Gastrocnemius medialis (tissue), 4 donors: Measurements from ENCODE around the gene ZNF536.

Experiments used
- POLR2A ChIP-seq, 2 donors: fragments of 450-650 bp; IDR thresholded peaks; one replicate each; pipeline ENCODE4 v1.6.1; 2017; ENCODE audit warnings: antibody characterized with exemption in 2 of 2, mild to moderate bottlenecking in 2 of 2, moderate library complexity in 2 of 2
- TF ChIP-seq, protein P1 (sequence below), 5 experiments: fragments of 450-650 bp in 3 of 5; fragments of 200-600 bp in 2 of 5; sonication (generic) in 2 of 5; IDR thresholded peaks in 4 of 5; conservative IDR thresholded peaks in 1 of 5; 1 replicate in 4 of 5; 2 replicates in 1 of 5; pipeline ENCODE4 v1.5.1; 2016 to 2019; ENCODE audit warnings: antibody characterized with exemption in 5 of 5, mild to moderate bottlenecking in 3 of 5, moderate library complexity in 3 of 5

DNA sequence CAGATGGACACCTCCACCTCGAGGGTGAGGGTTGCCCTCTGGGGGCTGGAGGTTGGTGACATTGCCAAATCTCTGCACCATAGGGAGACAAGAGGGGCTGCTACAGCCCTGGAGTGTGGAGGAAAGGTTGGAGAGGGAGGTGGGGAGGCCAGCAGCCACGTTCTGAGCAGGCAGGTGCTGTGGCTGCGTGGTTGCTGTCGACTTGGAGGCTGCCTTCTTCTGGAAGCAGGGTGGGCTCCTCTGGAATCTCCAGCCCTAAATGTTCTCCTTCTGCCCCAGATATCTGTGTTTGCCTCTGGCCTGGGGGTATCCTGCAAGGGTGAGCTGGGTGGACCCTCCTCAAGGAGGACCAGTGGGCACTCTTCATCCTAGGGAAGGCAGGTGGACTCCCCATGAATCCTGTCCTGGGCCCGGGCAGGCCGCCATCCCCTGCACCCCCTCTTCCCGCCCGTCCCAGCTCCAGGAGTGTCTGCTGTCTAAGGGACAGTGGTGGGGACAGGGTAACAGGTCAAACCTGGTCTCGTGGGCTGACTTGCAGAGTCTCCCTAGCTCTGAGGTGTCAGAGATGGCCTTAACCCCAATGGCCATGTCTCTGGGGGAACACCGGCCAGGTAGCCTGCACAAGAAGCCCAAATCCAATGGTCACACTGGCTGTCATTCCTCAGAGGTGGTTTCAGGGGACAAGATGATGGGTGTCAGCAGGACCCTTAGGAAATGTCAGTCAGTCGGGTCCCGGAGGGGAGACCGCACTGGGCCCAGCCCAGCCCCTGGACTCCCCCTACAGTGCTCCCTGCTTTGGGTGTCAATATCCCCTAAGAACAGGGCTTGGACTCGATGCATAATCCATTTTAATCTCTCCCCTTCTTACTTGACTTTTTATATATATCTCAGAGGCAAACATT, 32.3 kb upstream of the ZNF536 start:
- TF ChIP-seq, protein P1, sequence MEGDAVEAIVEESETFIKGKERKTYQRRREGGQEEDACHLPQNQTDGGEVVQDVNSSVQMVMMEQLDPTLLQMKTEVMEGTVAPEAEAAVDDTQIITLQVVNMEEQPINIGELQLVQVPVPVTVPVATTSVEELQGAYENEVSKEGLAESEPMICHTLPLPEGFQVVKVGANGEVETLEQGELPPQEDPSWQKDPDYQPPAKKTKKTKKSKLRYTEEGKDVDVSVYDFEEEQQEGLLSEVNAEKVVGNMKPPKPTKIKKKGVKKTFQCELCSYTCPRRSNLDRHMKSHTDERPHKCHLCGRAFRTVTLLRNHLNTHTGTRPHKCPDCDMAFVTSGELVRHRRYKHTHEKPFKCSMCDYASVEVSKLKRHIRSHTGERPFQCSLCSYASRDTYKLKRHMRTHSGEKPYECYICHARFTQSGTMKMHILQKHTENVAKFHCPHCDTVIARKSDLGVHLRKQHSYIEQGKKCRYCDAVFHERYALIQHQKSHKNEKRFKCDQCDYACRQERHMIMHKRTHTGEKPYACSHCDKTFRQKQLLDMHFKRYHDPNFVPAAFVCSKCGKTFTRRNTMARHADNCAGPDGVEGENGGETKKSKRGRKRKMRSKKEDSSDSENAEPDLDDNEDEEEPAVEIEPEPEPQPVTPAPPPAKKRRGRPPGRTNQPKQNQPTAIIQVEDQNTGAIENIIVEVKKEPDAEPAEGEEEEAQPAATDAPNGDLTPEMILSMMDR (IDR thresholded peaks at IDR 0.05 in 4 of 5, conservative IDR thresholded peaks at IDR 0.05 in 1 of 5), result no peak
- no peak for TF ChIP-seq POLR2A (IDR thresholded peaks at IDR 0.05)
